Hepatocyte (in vitro differentiated cells): ENCODE data around the gene PTPRE. TPM values are rescaled to one million over a fixed set of nuclear protein-coding genes. Genes with fewer than 3 reads are reported as not detected.

Experiments
- DNase-seq: peaks from one replicate; pipeline ENCODE4 v3.0.0-alpha.2; 2016; ENCODE audit warnings: low spot score
- H2AFZ ChIP-seq: fragments of 200-600 bp; sonication (generic); 2 replicates; pipeline ENCODE4 v1.6.0; 2016; ENCODE audit warnings: antibody characterized with exemption, mild to moderate bottlenecking
- H3K27ac ChIP-seq: fragments of 200-600 bp; sonication (generic); 2 replicates; pipeline ENCODE4 v1.5.1; 2016; ENCODE audit warnings: mild to moderate bottlenecking
- H3K27me3 ChIP-seq: fragments of 200-600 bp; sonication (generic); 2 replicates; pipeline ENCODE4 v1.6.1; 2016
- H3K36me3 ChIP-seq: fragments of 200-600 bp; sonication (generic); replicated peaks from 2 replicates; pipeline ENCODE4 v1.5.1; 2016; ENCODE audit warnings: low read depth; ENCODE audit not compliant: insufficient read depth
- H3K4me1 ChIP-seq: fragments of 200-600 bp; sonication (generic); 2 replicates; pipeline ENCODE4 v1.5.1; 2016; ENCODE audit warnings: mild to moderate bottlenecking, moderate library complexity; ENCODE audit not compliant: insufficient read depth
- H3K4me2 ChIP-seq: fragments of 200-600 bp; sonication (generic); 2 replicates; pipeline ENCODE4 v1.6.0; 2016
- H3K4me3 ChIP-seq: fragments of 200-600 bp; sonication (generic); 2 replicates; pipeline ENCODE4 v1.5.1; 2016; ENCODE audit warnings: mild to moderate bottlenecking
- H3K79me2 ChIP-seq: fragments of 200-600 bp; sonication (generic); 2 replicates; pipeline ENCODE4 v1.6.0; 2017; ENCODE audit warnings: mild to moderate bottlenecking
- H3K9me2 ChIP-seq: fragments of 200-600 bp; sonication (generic); replicated peaks from 2 replicates; pipeline ENCODE4 v1.6.0; 2017; ENCODE audit warnings: mild to moderate bottlenecking; ENCODE audit not compliant: insufficient read depth
- H3K9me3 ChIP-seq: fragments of 200-600 bp; sonication (generic); 2 replicates; pipeline ENCODE4 v1.5.1; 2016; ENCODE audit warnings: low read depth, mild to moderate bottlenecking
- H4K20me1 ChIP-seq: fragments of 200-600 bp; sonication (generic); 2 replicates; pipeline ENCODE4 v1.6.0; 2016; ENCODE audit warnings: mild to moderate bottlenecking; ENCODE audit not compliant: insufficient read depth, poor library complexity, severe bottlenecking
- EZH2 ChIP-seq: fragments of 200-600 bp; sonication (generic); IDR thresholded peaks from 2 replicates; pipeline ENCODE4 v1.6.1; 2016; ENCODE audit warnings: antibody characterized with exemption, mild to moderate bottlenecking, borderline replicate concordance
- EZH2phosphoT487 ChIP-seq: fragments of 200-600 bp; sonication (generic); IDR thresholded peaks from one replicate; pipeline ENCODE4 v1.6.1; 2018; ENCODE audit warnings: antibody characterized with exemption, mild to moderate bottlenecking, low read depth, moderate library complexity; ENCODE audit not compliant: unreplicated experiment, severe bottlenecking
- WGBS: methylation state at CpG from one replicate; pipeline ENCODE4 v1.1.6; 2016; ENCODE audit warnings: low lambda C conversion rate; ENCODE audit errors: missing lambda C conversion rate; 5-methylcytosine and 5-hydroxymethylcytosine counted together
- polyA plus RNA-seq: library from polyadenylated mRNA; unstranded; fragments of >200 nt; fragmentation: Nextera tagmentation; extraction: Ambion mirVana; gene quantifications from 2 replicates; pipeline ENCODE4 v1.2.1, GENCODE V29; 2016
- total RNA-seq: library from RNA; depleted of rRNA; stranded (reverse); fragments of >200 nt; gene quantifications from 2 replicates; pipeline ENCODE4 v1.2.3, GENCODE V29; 2014
- TF ChIP-seq, protein P1 (sequence below): fragments of 200-600 bp; sonication (generic); IDR thresholded peaks from 2 replicates; pipeline ENCODE4 v1.5.1; 2016; ENCODE audit warnings: antibody characterized with exemption, mild to moderate bottlenecking; ENCODE audit not compliant: poor library complexity

The PTPRE gene
- total and polyA plus RNA-seq, 2 experiments from 2014 or later = 3.2 to 10.1 TPM

DNA sequence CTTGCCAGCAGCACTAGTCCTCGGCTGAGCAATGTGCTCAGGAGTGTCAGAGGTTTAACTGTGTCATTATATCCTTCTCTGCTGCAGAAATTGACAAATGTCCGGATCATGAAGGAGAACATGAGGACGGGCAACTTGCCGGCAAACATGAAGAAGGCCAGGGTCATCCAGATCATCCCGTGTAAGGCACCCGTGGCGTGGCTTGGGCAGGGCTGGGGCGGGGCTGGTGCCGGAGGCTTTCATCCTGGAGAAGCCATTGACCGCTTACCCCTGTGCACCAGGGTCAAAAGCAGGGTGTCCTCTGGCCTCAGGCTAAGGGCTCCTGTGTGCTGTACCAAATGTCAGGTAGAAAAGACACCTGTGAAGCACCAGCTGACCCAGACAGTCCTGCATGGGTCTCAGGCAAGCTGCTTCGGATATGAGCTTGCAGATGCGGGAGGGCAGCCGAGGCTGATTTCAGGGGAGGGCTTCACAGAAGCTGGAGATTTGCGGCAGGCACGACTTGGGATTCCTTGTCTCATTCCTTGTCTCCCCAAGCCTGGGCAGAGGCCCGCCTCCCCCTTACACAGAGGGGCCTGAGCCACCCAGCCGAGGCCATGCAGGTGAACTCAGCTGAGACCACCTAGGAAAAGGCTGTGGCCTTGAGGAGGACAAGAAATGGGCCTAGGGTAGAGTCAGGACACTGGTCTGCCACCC is 164.0 kb downstream of the PTPRE start:
- no peak overlapping the region for H2AFZ ChIP-seq
- 93% methylated on average over 17 of the region's 17 CpGs for WGBS
- no peaks in the 10 kb centered on the region for H3K9me3 ChIP-seq
- no peak overlapping the region for H3K4me2 ChIP-seq
- TF ChIP-seq, protein P1, sequence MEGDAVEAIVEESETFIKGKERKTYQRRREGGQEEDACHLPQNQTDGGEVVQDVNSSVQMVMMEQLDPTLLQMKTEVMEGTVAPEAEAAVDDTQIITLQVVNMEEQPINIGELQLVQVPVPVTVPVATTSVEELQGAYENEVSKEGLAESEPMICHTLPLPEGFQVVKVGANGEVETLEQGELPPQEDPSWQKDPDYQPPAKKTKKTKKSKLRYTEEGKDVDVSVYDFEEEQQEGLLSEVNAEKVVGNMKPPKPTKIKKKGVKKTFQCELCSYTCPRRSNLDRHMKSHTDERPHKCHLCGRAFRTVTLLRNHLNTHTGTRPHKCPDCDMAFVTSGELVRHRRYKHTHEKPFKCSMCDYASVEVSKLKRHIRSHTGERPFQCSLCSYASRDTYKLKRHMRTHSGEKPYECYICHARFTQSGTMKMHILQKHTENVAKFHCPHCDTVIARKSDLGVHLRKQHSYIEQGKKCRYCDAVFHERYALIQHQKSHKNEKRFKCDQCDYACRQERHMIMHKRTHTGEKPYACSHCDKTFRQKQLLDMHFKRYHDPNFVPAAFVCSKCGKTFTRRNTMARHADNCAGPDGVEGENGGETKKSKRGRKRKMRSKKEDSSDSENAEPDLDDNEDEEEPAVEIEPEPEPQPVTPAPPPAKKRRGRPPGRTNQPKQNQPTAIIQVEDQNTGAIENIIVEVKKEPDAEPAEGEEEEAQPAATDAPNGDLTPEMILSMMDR = no peak
- TF ChIP-seq EZH2 (no peak), EZH2phosphoT487 (no peak)
- H4K20me1 ChIP-seq = no peaks in the 10 kb centered on the region
- H3K79me2 ChIP-seq = no peaks in the 10 kb centered on the region
- no peaks in the 10 kb centered on the region for H3K9me2 ChIP-seq
- no peaks in the 10 kb centered on the region for H3K4me1 ChIP-seq
- no peak overlapping the region for H3K27ac ChIP-seq
- no peak for DNase-seq
- H3K27me3 ChIP-seq = no peaks in the 10 kb centered on the region
- no peak overlapping the region for H3K4me3 ChIP-seq
- no peaks in the 10 kb centered on the region for H3K36me3 ChIP-seq

DNA sequence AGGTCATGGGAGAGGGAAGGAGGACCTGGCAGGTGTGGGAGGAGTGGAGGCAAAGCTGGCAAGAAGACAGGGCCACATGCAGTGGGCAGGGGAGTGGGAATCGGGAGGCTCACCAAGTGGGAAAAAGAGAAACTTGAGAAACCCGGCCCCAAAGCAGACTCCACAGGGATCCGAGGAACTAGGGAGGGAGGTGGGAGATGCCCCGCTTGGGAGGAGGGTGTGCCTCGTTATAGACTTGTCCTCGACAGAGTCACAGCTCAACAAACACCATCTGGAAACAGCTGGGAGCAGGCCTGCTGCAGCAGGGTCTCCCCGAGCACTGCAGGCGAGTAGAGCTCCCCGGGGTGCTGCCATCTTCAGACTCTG is 164.5 kb downstream of the PTPRE start:
- H3K79me2 ChIP-seq = no peaks in the 10 kb centered on the region
- H3K9me3 ChIP-seq = no peaks in the 10 kb centered on the region
- 82% methylated on average over 9 of the region's 9 CpGs for WGBS
- H2AFZ ChIP-seq = no peak overlapping the region
- H3K9me2 ChIP-seq = no peaks in the 10 kb centered on the region
- TF ChIP-seq, protein P1 = no peak
- TF ChIP-seq EZH2 = no peak
- TF ChIP-seq EZH2phosphoT487 = no peak
- DNase-seq = no peak
- H3K4me3 ChIP-seq = no peak overlapping the region
- no peak overlapping the region for H3K27ac ChIP-seq
- H3K4me1 ChIP-seq = no peaks in the 10 kb centered on the region
- H4K20me1 ChIP-seq = no peaks in the 10 kb centered on the region
- no peaks in the 10 kb centered on the region for H3K27me3 ChIP-seq
- no peak overlapping the region for H3K4me2 ChIP-seq
- H3K36me3 ChIP-seq = no peaks in the 10 kb centered on the region

DNA sequence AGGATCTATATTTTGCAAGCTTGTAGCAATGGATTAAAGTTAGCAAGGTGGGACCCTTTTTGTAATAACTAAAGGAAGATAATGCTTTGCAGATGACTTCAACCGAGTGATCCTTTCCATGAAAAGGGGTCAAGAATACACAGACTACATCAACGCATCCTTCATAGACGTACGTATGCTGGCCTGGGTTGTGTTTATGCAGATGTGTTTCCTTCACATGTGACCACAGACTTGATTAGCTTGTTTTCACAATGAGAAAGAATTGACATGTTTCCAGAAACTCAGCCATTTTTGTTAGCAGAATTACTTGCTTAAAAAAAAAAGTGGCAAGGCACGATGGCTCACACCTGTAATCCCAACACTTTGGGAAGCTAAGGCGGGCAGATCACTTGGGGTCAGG is 165.1 kb downstream of the PTPRE start:
- no peak for DNase-seq
- WGBS = 89% methylated on average over 6 of the region's 6 CpGs

More for the DNA sequence above, 165.1 kb downstream of the PTPRE start:
- TF ChIP-seq EZH2 (no peak), EZH2phosphoT487 (no peak)
- TF ChIP-seq, protein P1 = no peak
- no peak overlapping the region for H3K4me2 ChIP-seq
- H4K20me1 ChIP-seq = no peaks in the 10 kb centered on the region
- no peak overlapping the region for H2AFZ ChIP-seq
- H3K4me1 ChIP-seq = no peaks in the 10 kb centered on the region
- no peaks in the 10 kb centered on the region for H3K79me2 ChIP-seq
- H3K27me3 ChIP-seq = no peaks in the 10 kb centered on the region
- no peak overlapping the region for H3K27ac ChIP-seq
- H3K9me2 ChIP-seq = no peaks in the 10 kb centered on the region
- no peak overlapping the region for H3K4me3 ChIP-seq
- H3K9me3 ChIP-seq = no peaks in the 10 kb centered on the region
- no peaks in the 10 kb centered on the region for H3K36me3 ChIP-seq
